ENCODE data around the gene GLCCI1. TPM values are rescaled to one million over a fixed set of nuclear protein-coding genes. Genes with fewer than 3 reads are reported as not detected.

The GLCCI1 gene
- total RNA-seq, 4 donors from 2014 or later = 1.5 to 9.9 (median 5.6) TPM

DNA sequence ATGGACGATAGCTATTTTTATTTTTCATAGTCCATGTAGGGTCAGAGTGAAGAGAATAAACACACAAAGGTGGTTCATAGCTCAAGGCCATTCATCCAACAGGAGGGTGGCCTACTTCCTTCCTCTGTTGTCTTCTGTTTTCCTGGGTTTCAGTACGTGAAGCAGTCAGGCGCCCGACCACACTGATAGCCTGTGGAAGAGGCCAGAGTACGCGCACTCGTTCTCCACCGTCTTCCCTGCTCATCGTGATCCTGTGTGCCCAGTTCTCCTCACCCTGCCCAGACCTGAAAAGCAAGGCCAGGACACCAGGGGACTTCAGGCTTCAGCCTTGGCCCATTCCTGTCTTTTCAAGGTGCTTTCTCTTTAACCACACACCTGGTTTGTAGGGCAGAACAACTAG is 134.7 kb downstream of the GLCCI1 start:
- no peak for TF ChIP-seq POLR2A (IDR thresholded peaks at IDR 0.05)
- TF ChIP-seq, protein P1, sequence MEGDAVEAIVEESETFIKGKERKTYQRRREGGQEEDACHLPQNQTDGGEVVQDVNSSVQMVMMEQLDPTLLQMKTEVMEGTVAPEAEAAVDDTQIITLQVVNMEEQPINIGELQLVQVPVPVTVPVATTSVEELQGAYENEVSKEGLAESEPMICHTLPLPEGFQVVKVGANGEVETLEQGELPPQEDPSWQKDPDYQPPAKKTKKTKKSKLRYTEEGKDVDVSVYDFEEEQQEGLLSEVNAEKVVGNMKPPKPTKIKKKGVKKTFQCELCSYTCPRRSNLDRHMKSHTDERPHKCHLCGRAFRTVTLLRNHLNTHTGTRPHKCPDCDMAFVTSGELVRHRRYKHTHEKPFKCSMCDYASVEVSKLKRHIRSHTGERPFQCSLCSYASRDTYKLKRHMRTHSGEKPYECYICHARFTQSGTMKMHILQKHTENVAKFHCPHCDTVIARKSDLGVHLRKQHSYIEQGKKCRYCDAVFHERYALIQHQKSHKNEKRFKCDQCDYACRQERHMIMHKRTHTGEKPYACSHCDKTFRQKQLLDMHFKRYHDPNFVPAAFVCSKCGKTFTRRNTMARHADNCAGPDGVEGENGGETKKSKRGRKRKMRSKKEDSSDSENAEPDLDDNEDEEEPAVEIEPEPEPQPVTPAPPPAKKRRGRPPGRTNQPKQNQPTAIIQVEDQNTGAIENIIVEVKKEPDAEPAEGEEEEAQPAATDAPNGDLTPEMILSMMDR (IDR thresholded peaks at IDR 0.05) = no peak
- 78 to 89% methylated on average over 8 to 9 of the region's 9 CpGs for WGBS, 2 donors
- Histone ChIP-seq H3K4me3 (no peak overlapping the region), H3K4me1 (no peaks in the 10 kb centered on the region), H3K9me3 (no peaks in the 10 kb centered on the region), H3K27me3 (no peaks in the 10 kb centered on the region), H3K27ac (no peak overlapping the region), H3K36me3 (no peaks in the 10 kb centered on the region)
- DNase-seq = no peak
- intact Hi-C loops (cut with DNase I) = no loop called here

DNA sequence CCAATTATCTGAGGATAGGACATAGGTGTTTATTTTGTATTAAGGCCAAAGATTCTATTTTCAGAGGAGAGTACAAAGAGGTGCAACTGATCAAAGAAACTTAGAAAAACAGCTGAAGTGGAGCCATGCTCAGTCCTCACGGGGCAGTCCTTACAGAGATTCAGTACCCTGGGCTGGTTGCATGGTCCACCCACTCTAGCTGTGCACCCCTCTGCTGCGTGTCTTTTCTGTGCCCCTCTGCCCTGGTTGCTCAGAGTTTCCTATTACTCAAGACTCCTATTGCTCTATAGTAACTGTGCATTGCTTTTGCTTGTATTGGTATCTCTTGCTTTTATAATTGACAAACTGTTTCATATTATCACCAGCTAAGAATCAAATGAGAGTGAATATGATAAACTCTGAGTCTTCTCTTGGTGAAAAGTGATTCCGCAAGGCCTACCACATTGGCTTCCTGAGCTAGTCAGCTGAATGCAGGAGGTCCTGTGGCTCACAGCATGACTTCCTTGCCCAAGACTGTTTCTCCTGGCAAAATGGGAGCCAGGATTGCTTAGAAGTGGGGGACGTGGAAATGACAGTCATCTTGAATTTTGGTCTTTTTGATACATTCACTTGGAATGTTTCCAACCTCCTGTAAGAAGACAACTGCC is 137.0 kb downstream of the GLCCI1 start:
- DNase-seq = no peak

DNA sequence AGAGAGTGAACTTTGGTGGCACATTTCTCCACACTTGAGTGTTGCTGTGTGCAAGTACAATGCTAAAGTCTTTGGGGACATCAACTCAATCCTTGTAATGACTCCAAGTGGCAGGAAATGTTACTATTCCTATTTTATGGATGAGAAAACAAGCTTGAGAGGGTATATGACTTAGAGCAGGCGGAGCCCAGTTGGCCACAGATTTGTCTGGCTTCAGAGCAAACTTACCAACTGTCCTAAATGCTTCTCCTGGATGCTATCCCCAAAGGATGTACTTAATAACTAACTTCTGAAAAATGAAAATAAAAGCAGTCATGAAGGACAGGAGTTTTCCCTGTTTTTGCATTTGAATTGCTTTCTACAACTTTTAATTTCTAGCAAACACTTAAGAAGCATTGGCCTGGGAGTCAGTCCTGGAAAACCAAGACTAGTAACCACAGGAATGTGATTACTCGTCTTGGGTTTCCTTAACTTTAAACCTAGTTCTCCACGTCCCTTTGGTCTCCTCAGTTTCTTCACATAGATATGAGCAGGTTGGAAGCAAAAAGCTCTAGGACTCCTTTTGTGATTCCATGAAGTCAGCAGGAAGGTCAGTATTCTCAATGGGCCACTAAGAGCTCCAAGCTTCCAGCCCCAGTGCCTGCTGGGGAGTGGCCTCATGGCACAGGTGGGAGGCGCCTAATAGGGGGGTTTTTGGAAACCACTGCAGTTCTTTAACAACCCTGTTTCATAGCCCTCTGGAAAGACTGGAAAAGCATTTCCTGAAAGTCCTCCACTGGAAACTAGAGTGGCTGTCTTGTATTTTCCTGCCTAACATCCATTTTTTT is 140.8 kb downstream of the GLCCI1 start:
- Histone ChIP-seq H3K36me3 (no peaks in the 10 kb centered on the region), H3K4me3 (no peak overlapping the region), H3K27me3 (no peaks in the 10 kb centered on the region), H3K27ac (no peak overlapping the region), H3K4me1 (no peaks in the 10 kb centered on the region), H3K9me3 (no peaks in the 10 kb centered on the region)
- WGBS, 2 donors = 63 to 69% methylated on average over 3 to 4 of the region's 4 CpGs
- TF ChIP-seq, protein P1 (IDR thresholded peaks at IDR 0.05) = no peak
- no peak for TF ChIP-seq POLR2A (IDR thresholded peaks at IDR 0.05)
- DNase-seq = no peak
- intact Hi-C loops (cut with DNase I) = no loop called here

More for the DNA sequence above, 137.0 kb downstream of the GLCCI1 start:
- Histone ChIP-seq H3K4me1 (no peaks in the 10 kb centered on the region), H3K9me3 (no peaks in the 10 kb centered on the region), H3K4me3 (no peak overlapping the region), H3K36me3 (no peaks in the 10 kb centered on the region), H3K27me3 (no peaks in the 10 kb centered on the region), H3K27ac (no peak overlapping the region)
- intact Hi-C loops (cut with DNase I) = no loop called here
- 58 to 59% methylated on average over 4 of the region's 4 CpGs for WGBS, 2 donors
- TF ChIP-seq, protein P1 (IDR thresholded peaks at IDR 0.05) = no peak
- no peak for TF ChIP-seq POLR2A (IDR thresholded peaks at IDR 0.05)

DNA sequence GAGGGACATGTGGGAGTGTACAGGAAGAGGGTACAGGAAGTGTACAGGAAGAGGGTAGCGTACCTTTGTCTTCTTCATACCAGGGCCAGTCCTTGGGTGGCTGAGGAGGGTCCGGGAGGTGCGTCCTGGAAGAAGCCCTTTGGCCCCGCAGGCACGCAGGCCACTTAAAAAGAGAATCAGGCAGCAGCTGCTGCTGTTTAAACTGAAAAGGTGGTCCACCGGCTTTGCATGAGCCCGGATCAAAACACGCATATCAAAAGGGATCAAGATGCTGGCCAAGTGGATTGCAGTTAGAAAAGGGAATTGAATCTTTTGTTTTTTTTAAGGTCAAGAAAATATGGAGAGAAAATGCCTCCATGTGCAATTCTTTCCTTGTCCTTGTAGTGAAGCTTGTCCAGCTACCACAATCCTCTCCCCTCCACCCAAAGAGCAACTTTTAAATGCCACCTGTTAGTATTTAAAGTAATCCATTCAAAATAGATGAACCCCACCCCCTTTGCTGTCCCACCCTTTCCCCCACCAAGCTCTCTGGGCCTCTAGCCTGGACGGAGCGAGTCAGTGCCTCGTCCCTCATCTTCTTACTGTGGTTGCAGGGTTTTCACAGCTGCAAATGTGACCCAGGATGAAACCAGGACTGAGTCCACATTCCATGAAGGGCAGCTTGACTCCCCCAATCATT is 142.8 kb downstream of the GLCCI1 start:
- Histone ChIP-seq H3K4me3 (no peak overlapping the region), H3K9me3 (no peaks in the 10 kb centered on the region), H3K27ac (no peak overlapping the region), H3K27me3 (no peaks in the 10 kb centered on the region), H3K4me1 (no peaks in the 10 kb centered on the region), H3K36me3 (no peaks in the 10 kb centered on the region)
- no peak for DNase-seq
- WGBS, 2 donors = 56 to 72% methylated on average over 8 to 11 of the region's 11 CpGs
- intact Hi-C loops (cut with DNase I) = no loop called here
- no peak for TF ChIP-seq POLR2A (IDR thresholded peaks at IDR 0.05)
- TF ChIP-seq, protein P1 (IDR thresholded peaks at IDR 0.05) = no peak

DNA sequence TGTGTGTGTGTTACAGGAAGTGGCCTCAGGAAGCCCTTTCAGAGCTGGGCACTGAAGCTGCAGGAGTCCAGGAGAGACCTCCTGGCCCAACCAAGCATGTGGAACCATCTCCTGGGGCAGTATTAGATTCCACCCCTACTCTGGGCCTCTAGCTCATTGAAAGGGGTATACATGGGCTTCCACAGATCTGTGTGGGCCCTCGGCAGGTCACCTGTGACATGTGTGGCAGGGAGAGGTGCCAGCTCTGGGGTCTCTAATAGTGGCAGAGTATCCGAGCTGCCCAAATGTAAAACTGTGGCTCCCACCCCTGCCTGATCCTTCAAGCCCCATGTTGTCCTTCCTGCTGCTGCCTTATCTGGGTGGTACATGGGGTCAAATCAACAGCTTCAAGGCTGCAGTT is 144.1 kb downstream of the GLCCI1 start:
- no peak for DNase-seq
- H3K9me3 ChIP-seq = no peaks in the 10 kb centered on the region
- H3K27ac ChIP-seq = no peak overlapping the region
- H3K4me3 ChIP-seq = no peak overlapping the region
- H3K27me3 ChIP-seq = no peaks in the 10 kb centered on the region
- WGBS, 2 donors = 95 to 100% methylated on average over 2 of the region's 2 CpGs
- TF ChIP-seq, protein P1 (IDR thresholded peaks at IDR 0.05) = no peak
- TF ChIP-seq POLR2A (IDR thresholded peaks at IDR 0.05) = no peak
- intact Hi-C loops (cut with DNase I) = no loop called here
- H3K36me3 ChIP-seq = no peaks in the 10 kb centered on the region
- H3K4me1 ChIP-seq = no peaks in the 10 kb centered on the region

Measured in esophagus squamous epithelium (tissue), 5 donors.